HG03175 (cell line): ENCODE results near the gene PDP2.
"Not testable (repeated sequence)": the region's sequence is repeated elsewhere in the genome, so short reads cannot be mapped to it uniquely, and the experiment has no call there.

Experiments
- ATAC-seq: cut with Tn5 transposase; IDR thresholded peaks from one replicate; pipeline ENCODE4 v1.9.1; 2021; ENCODE audit warnings: mild to moderate bottlenecking, moderate library complexity; ENCODE audit not compliant: unreplicated experiment

The PDP2 gene

DNA sequence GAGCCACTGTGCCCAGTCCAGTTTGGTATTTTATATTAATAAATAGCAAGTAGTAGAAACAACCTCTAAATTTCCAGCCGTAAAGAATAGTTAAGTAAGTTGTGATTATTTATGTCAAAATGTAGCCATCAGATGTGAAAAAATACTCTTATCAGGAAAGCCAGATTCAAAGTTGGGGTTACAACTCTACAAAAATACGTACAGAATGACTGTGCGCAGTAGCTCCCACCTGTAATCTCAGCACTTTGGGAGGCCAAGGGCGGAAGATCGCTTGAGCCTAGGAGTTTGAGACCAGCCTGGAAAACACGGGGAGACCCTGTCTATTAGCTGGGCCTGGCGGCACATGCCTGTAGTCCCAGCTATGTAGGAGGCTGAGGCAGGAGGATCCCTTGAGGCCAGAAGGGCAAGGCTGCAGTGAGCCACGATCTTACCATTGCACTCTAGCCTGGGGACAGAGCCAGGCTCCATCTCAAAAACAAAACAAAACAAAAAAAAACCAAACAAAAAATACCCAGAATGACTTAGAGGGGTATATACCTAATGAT is 1.7 kb downstream of the PDP2 start:
- ATAC-seq, result no peak

DNA sequence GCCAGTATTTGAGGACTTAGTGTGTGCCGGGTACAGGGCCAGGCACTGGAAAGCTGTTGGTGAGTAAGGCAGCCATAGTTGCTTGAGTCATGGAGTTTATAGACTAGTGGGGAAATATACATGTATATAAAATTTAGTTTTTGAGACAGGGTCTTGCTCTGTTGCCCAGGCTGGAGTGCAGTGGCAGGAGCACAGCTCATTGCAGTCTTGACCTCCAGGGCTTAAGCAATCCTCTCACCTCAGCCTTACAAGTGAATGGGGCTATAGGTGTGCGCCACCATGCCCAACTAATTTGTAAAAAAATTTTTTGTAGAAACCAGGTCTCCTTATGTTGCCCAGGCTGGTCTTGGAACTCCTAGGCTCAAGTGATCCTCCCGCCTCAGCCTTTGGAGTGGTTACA is 2.4 kb downstream of the PDP2 start:
- no peak for ATAC-seq

DNA sequence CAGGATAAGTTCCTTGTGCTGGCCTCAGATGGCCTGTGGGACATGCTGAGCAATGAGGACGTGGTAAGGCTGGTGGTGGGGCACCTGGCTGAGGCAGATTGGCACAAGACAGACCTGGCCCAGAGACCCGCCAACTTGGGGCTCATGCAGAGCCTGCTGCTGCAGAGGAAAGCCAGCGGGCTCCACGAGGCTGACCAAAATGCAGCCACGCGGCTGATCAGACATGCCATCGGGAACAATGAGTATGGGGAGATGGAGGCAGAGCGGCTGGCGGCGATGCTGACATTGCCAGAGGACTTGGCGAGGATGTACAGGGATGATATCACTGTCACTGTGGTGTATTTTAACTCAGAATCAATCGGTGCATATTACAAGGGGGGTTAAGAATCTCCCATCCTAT is 5.2 kb downstream of the PDP2 start:
- ATAC-seq, result no peak

DNA sequence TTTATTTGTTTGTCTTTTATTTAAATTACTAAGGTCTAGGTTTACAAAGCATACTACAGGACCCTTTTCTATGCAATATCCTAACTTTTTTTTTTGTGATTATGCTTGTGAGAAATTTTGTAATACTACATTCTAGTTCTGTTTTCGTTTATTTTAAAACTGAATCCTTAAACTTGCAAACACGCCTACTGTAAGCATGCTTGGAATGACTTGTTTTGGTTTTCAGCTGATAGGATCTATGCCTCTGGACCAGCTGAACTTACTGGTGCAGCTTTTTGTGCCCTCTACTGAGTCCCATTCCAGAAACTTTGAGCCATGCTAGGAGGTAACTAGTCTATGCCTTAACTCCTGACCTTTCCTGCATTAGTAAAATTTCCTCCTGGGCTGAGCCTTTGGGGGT is 6.0 kb downstream of the PDP2 start:
- ATAC-seq, result no peak

DNA sequence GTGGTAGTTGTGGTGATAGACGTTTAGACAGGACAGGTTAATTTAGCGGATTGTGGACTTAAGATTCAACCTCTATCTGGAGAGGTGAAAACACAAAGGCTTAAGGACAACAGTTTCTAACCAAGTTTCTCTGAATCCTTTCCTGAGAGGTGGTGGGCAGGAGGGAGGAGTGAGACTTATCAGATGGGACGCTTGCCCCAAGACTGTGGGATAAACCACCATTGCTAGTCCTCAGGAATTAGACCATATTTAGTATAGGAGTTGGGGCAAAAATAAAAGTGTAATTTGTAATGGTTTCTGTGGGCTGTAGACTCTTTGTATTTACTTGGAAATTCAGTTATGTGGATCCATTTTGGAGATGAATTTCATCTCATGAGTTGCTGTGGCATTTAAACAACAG is 6.6 kb downstream of the PDP2 start:
- ATAC-seq, result no peak

DNA sequence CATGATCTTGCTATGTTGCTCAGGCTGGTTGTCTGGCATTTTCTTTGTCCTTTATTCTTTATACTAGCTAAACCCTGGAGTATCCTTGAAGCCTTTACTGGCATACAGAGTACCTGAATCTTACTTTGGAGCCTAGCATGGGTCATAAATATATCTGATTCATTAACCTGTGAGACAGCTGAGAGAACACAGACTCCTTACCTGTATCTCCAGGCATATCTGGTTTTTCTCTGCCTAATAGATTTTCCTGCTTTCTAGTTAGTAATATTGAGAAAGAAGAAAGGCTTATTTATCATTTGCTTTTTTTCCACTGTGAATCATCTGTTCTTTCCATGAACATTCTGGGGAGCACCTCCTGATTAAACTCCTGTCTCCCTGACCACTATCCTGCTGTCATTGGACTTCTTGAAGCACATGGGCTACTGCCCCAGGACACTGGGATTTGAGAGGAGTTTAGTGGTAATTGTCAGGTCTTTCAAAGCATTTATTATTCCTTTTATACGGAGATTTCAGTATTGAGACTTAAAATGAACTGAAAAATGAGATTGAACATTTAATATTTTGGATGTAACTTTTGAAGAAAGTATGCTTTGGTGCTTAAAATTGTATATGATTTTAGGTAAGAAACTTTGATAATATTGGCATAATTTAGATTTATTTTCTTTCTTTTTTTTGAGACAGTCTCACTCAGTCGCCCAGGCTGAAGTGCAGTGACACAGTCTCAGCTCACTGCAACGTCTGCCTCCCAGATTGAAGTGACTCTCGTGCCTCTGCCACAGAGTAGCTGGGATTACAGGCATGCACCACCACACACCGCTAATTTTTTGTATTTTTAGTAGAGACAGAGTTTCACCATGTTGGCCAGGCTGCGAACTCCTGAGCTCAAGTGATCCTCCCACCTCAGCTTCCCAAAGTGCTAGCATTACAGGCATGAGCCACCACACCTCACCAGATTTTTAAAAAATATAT is 8.6 kb downstream of the PDP2 start:
- no peak for ATAC-seq

DNA sequence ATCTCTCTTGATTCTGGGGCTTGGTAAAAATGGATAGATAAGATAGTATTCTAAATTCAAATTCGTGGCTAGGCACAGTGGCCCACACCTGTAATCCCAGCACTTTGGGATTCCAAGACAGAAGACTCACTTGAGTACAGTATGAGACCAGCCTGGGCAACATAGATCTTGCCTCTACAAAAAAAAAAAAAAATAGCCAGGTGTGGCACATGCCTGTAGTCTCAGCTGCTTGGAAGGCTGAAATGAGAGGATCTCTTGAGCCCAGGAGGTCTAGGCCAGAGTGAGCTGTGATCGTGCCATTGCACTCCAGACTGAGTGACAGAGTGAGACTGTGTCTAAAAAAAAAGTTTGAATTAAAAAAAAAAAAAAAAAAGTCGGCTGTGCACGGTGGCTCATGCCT is 9.3 kb downstream of the PDP2 start:
- no peak for ATAC-seq

DNA sequence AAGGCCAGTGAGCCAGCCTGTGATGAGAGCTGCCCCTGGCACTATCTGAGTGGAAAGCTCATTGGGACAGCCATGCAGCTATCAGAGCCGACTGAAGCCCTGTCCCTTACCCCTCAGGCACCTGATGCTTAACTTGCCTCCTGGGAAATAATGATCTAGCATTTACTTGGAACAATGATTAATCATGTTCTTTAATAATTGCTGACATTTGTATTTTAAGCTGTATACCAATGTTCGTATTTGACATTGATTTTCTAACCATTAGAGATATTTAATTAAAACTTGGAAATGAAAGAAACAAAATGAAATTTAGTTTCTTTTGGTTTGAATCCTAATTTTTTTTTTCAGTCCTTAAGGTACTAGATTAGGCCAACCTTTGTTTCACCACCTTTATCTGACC is 10.5 kb downstream of the PDP2 start:
- ATAC-seq, result no peak

DNA sequence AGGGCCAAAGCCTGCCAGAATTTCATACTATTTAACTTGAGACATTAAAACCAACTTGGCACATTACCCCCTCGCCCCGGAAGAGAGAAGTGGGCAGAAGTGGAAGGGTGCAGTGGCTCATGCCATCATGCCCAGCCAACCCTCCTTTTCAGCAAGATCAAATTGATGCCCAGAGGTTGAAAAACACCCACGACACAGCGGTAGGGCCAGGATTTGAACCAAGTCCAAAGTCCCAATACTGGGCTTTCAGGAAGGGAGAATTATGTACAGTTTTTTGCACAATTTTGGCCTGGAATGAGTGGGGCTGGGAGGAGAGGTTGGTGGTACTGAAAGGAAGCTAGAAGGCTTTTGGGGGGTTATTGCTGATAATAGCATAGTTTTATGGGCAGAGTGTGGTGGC is 11.0 kb downstream of the PDP2 start:
- ATAC-seq, result no peak

DNA sequence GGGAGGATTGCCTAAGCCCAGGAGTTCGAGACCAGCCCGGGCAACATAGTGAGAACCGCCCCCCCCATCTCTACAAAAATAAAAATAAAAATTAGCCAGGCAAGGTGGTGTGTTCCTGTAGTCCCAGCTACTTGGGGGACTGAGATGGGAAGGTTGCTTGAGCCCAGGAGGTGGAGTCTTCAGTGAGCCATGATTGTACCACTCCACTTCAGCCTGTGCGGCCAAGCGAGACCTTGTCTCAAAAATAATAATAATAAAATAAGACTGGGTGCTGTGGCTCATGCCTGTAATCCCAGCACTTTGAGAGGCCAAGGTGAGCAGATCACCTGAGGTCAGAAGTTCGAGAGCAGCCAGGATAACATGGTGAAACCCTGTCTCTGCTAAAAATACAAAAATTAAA is 11.5 kb downstream of the PDP2 start:
- ATAC-seq, result no peak

DNA sequence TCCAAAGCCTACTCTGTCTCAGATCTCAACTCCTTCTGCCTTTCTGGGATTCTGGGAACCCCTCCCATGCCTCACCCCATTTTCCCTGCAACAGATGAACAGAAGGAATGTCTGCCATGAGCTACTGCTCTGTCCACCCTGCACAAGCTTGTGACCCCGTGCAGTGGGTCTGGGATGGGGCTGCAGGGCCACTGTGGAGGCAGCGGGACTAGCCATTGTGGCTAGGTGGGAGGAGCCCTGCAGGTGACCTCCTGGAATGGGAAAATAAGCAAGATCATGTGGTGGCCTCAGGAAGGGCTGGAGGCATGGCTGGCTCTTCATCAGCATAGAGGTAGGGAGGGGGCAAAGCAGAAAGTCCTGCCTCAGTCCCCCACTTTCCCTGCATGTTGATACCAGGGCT is 13.7 kb downstream of the PDP2 start:
- ATAC-seq, result no peak

DNA sequence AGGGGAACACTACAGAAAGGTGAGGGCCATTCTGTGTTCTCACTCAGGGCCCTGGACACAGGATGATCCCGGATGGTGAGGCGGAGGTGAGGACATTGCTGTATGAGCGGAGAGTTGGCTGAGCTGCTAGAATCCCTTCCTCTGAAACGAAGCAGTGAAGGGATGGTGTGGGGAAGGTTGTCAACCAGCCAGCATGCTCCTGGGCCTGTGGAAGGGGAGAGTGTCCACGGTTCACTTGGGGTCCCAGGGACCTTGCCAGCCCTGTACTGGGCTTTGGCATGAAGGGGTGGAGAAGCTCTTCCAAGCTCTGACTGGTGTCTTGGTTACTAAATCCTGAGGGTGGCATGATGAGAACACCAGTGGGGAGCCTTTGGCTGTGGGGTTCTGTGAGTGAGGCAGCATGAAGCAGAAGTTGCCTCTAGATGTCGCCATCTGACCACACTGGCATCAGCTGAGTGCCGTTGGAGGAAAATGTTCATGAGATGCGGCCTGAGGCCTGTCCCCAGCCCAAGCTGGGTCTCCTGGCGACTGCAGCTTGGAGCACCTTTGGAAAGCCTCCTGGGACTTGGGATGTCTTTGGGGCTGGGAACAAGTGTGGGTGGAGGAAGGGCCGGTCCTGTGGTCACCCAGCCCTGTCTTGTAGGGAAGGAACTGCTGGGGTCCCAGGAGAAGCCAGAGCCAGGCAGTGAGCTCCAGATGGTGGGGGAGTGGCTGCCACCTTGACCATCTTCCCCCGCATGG is 14.8 kb downstream of the PDP2 start:
- no peak for ATAC-seq

DNA sequence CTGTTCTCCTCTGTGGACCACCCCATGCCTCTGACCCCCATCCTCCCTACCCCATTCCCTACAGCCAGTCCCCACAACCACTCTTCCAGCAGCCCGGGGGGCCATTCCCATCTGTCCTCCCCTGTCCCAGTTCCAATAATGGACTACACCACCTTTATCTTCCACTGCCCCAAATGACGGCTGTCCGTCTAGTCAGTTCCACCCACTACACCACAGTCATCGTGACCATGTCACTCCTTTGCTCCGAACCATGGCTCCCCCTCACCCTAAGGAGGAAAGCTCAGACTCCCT is 15.3 kb downstream of the PDP2 start:
- no peak for ATAC-seq

DNA sequence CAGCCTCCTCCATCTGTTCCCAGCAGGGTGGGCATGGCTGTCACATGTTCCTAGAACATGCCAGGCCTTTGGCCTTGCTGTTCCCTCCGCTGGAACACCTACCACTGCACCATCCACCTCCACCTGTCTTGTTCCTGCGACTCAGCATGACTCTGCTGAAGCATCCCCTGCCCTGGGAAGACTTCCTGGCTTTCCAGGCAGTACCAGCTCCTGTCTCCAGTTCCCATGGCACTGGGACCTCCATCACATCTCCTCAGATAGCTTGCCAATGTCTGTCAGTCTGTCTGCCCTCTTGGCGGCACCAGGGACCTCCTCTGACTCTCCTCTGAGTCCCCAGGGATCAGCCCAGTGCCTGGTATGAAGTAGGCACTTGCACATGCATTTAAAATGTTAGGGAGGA is 15.7 kb downstream of the PDP2 start:
- no peak for ATAC-seq

DNA sequence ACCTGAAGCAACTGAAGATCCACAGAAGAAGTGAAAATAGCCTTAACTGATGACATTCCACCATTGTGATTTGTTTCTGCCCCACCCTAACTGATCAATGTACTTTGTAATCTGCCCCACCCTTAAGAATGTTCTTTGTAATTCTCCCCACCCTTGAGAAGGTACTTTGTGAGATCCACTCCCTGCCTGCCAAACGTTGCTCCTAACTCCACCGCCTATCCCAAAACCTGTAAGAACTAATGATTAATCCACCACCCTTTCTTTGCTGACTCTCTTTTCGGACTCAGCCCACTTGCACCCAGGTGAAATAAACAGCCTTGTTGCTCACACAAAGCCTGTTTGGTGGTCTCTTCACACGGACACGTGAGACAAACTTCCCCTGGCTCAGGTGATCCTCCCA is 16.4 kb downstream of the PDP2 start:
- ATAC-seq, result not testable (repeated sequence)

DNA sequence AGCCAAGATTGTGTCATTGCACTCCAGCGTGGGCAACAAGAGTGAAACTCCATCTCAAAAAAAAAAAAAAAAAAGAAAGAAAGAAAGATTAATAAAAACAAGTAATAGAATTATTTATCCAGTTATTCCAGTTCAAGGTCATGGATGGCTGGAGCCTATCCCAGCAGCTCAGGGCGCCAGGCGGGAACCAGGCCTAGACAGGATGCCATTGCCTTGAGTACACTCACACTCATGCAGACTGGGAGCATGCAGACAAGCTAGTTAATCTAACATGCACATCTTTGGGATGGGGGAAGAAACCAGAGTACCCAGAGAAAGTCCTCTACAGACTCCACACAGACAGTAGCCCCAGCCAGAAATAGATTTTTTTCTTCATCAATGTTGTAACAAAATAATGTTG is 17.9 kb downstream of the PDP2 start:
- no peak for ATAC-seq

DNA sequence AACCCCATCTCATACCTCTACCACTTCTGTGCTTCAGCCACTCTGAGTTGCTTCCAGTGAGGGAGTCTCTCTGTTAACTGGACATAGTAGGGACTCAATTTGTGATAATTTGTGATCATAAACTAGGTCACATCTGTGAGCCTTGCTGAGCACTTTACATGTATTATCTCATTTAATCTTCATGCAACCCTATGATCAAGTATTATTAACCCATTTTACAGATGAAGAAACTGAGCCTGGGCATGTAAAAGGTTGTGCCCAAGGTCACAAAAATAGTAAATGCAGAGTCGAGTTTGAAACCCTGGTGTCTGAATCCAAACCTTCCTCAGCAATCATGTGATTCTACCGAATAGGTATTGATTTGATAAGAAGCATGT is 18.6 kb downstream of the PDP2 start:
- ATAC-seq, result no peak

DNA sequence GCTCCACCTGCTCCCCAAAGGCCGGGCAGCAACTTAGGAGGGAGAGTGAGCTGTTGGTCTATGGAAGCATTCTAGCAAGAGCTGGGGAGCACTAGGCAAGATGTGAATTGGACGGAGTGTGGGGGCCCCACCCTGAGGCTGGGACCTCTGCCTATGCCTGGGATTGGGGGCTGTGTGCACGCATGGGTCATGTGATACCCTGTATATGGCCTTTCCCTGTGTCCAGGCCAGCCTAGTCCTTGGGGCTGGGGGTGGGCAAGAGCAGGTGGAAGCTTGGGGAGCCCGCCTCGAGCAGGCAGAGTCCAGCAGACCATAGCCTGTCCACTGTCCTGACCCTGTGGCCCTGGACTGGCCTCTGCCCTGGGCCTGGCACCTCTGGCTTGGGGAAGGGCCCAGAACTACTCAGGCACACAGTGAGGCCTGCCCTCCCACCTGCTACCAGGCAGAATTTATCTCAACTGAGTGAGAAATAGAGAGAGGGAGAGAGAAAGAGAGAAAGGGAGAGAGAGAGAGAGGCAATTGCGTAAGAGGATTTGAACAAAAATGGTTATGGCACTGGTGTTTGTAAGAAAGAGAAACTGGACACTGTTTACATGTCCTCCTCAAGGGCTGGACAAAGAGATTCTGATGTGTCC is 19.1 kb downstream of the PDP2 start:
- no peak for ATAC-seq

DNA sequence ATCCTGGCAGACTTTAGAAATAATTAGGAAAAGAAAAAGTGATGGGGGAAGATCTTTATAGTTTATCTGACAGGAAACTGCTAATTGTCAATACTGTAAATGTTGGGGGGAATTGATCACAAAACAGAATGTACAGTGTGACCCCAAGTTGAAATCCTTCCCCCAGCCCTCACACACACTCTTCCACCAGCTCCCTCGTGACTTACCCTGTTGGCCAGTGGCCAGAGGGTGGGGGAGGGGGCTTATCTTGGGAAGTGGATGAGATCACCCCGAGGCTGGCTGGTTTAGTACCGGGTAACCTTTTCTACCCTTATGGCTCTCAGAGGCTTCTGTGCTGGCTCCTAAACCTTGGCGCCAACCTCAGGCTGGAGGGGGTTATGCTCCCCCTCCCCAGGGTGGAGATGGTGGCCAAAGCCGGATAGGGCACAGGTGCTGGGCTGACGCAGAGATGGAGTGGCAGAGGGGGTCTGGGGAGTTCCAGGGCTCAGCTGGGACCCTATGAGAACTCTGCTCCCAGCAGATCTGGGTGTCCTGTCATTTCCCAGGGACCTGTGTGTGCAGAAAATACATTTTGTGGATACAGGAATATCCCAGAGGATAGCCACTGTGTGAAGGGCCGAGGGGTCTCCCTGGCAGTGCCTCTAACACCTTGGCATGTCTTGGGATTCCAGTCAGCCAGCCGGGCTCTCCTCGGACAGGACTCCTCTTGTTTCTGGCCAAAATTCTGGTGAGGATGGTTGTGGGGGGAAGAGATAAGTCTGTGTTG is 19.8 kb downstream of the PDP2 start:
- no peak for ATAC-seq

DNA sequence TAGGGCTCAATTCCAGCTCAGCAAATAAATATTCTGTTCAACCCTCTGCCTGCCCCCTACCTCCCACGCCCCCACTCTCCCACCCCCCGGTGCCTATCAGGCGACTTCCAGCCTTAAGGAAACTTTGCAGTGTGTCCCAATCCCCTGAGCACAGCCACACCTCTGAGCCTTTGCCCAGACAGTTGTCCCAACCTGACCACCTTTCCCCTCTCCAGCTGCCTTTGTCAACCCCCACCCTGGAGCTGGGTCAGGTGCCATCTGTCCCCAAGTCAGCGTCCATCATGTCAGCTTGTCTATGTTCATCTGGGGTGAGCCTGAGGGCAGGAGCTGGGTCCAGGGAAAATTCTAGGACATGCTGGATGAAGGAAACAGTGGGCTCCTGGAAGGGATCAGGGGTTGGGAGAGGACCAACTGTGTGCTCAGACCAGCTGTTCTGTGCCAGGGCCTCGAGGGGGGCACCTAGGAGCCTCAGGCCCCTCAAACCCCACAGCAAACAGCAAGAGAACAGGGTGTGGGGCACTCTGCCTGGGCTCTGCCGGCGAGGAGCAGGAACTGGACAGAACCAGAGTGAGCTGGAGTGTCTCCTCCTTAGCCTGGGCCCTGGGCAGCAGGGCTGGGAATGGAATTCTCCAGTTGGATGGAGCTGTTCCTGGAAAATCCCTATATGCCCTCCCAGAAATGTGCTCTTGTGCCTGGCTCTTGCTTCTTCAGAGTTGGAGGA is 20.6 kb downstream of the PDP2 start:
- ATAC-seq, result no peak
